Measurements from ENCODE around the gene SRRD.
A peak's percentile ranks its signal among the peaks of the same experiment; 100 is the strongest.

Gene SRRD

GRCh38 chr22:26484360-26484706 is 656 bp downstream of the SRRD start:
- DNase-seq, result peak; percentile 16

GRCh38 chr22:26485013-26485412 is 1.3 kb downstream of the SRRD start:
- no peak for DNase-seq

GRCh38 chr22:26485806-26486390 is 2.2 kb downstream of the SRRD start:
- no peak for DNase-seq

GRCh38 chr22:26486394-26486793 is 2.7 kb downstream of the SRRD start:
- no peak for DNase-seq

- DNase-seq, result no peak
These were observed 4.3 kb downstream of the SRRD start for GRCh38 chr22:26487996-26488395.

GRCh38 chr22:26489447-26490036 is 5.9 kb downstream of the SRRD start:
- DNase-seq, result no peak

GRCh38 chr22:26492220-26492619 is 8.5 kb downstream of the SRRD start:
- no peak for DNase-seq

GRCh38 chr22:26494506-26494905 is 10.8 kb downstream of the SRRD start:
- DNase-seq, result no peak

GRCh38 chr22:26496456-26496855 is 12.8 kb downstream of the SRRD start:
- DNase-seq, result no peak

GRCh38 chr22:26499188-26499703 is 15.6 kb downstream of the SRRD start:
- no peak for DNase-seq

- no peak for DNase-seq
These were observed 18.3 kb downstream of the SRRD start for GRCh38 chr22:26501996-26502395.

GRCh38 chr22:26502688-26503561 is 19.2 kb downstream of the SRRD start:
- peak; percentile 48 for DNase-seq

- no peak for DNase-seq
These were observed 20.1 kb downstream of the SRRD start for GRCh38 chr22:26503758-26504157.

GRCh38 chr22:26508148-26508547 is 24.5 kb downstream of the SRRD start:
- DNase-seq, result no peak

GRCh38 chr22:26512149-26512793 is 28.6 kb downstream of the SRRD start, which contains the start of gene TFIP11:
Gene TFIP11, minus strand, starts transcription at chr22:26512473. Its CDS starts 2,201 bp downstream, at chr22:26510272.
- DNase-seq, result peak; percentile 94

GRCh38 chr22:26513838-26514237 is 30.2 kb downstream of the SRRD start:
- no peak for DNase-seq

- no peak for DNase-seq
These were observed 30.9 kb downstream of the SRRD start for GRCh38 chr22:26514419-26515161.

GRCh38 chr22:26515931-26516330 is 32.3 kb downstream of the SRRD start:
- no peak for DNase-seq

GRCh38 chr22:26516503-26516902 is 32.8 kb downstream of the SRRD start:
- no peak for DNase-seq

GRCh38 chr22:26517429-26517828 is 33.8 kb downstream of the SRRD start:
- DNase-seq, result no peak

- no peak for DNase-seq
These were observed 38.3 kb downstream of the SRRD start for GRCh38 chr22:26522012-26522411.

GRCh38 chr22:26522592-26522991 is 38.9 kb downstream of the SRRD start:
- DNase-seq, result no peak

GRCh38 chr22:26524870-26525269 is 41.2 kb downstream of the SRRD start:
- DNase-seq, result no peak
